Testis (tissue), 2 donors: Measurements from ENCODE around the gene KLHL25.

Source experiments
- CTCF ChIP-seq, 3 experiments: fragments of 450-650 bp in 2 of 3; fragments of 200-600 bp in 1 of 3; sonication (generic) in 1 of 3; IDR thresholded peaks; one replicate each; pipeline ENCODE4 v1.5.1; 2016 to 2019; ENCODE audit warnings: antibody characterized with exemption in 3 of 3, mild to moderate bottlenecking in 2 of 3, moderate library complexity in 1 of 3
- POLR2A ChIP-seq: fragments of 450-650 bp; IDR thresholded peaks from one replicate; pipeline ENCODE4 v1.6.1; 2017; ENCODE audit warnings: antibody characterized with exemption, mild to moderate bottlenecking, moderate library complexity

GRCh38 chr15:85766001-85766831, 28.5 kb downstream of the KLHL25 start:
- no peak for TF ChIP-seq CTCF (IDR thresholded peaks at IDR 0.05)
- TF ChIP-seq POLR2A = no peak
